Right kidney (tissue), 9 donors: ENCODE results near the gene MROH9.
"Not testable (repeated sequence)": the region's sequence is repeated elsewhere in the genome, so short reads cannot be mapped to it uniquely, and the experiment has no call there.

Experiments used
- DNase-seq: peaks from one replicate; pipeline ENCODE4 v3.0.0-alpha.2; 2016
- long read RNA-seq, 8 donors: transcript quantifications; one replicate each; lab custom pipeline, GENCODE V29; 2026

MROH9 gene, protein sequence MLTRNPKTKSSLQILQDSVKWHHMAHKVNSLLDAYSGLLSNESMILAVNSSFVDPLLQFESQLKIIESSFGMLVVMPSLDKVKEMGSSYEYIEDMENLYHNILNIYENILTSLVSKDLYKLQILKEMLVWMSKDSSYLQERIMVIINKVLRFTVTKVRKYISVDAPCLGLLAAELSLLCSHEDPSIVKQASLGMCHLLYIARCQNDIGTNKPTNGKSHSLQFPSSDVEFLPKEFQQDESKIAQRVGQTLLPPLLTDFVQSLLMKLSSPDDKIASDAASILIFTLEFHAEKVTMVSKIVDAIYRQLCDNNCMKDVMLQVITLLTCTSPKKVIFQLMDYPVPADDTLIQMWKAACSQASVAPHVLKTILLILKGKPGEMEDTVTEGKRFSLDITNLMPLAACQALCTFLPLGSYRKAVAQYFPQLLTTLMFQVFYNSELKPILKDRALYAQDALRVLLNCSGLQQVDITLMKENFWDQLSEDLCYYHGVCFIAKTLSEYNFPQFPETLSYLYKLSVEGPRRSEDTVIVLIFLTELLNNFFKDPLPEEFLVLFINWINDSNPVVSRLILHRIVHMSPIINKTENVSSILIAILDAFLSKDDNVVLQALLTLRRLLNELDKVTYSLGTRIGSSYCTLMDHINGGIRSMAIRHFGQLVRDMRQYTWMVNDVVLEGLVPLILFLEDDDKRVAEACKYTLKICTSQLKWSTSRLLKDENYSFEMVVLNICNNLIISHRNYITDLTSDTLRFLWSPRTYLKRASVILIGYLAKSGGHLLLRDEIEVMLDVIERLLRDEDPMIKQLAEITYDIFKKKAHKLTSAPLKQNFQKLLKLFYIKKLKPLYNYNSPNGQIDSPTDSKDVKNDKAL
- long read RNA-seq, donor 1, result 0 reads
- long read RNA-seq, donor 2, result 0 reads
- long read RNA-seq, donor 3, result 0 reads
- long read RNA-seq, donor 4, result 0 reads
- long read RNA-seq, donor 5, result 0 reads
- long read RNA-seq, donor 6, result 0 reads
- long read RNA-seq, donor 7, result 0 reads
- long read RNA-seq, donor 8, result 0 reads

- no peak for DNase-seq
These were observed at the start of gene MROH9 for GRCh38 chr1:170935231-170935630. Gene MROH9, plus strand, starts transcription at chr1:170935534. Its CDS starts 10,023 bp downstream, at chr1:170945557.

DNA sequence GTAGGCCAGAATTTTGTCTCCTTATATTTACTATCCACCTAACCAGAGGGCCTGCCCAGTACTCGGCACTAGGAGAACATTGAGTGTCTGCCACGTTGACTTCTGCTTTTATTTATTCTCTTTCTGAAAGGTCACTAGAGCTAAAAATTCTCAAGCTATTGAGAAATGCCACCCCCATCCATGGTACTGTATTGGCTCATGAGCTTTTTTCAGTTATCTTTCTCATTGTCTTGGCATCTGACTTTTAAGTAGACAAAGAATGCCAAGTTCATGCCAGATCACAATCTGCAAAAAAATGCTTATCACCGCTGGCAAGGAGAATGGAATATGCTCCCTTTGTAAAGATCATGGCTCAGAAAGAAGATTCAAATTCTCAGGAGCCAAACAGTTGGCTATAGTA lies 49.8 kb upstream of the MROH9 start:
- DNase-seq, result no peak

- DNase-seq, result no peak
These were observed 48.9 kb upstream of the MROH9 start for GRCh38 chr1:170886460-170886859.

DNA sequence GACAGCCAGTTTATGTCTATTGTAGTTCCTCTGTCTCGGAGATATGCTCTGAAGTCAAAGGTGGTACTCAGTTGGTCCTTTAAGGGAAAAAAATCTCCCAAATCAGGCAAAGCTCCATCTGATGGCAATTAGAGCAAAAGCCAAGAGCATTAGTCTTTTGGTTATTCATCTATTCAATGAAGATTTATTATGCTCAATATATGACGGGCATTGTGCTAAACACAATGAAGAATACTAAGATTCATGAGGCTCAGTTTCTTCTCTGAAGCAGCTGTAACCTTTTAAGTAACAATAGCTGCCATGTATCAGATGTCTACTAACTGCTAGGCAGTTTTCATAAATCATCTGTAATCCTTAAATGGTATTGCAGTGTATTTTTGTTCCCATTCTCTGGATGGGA lies 47.6 kb upstream of the MROH9 start:
- DNase-seq, result no peak

GRCh38 chr1:170891872-170892271 lies 43.5 kb upstream of the MROH9 start:
- DNase-seq, result no peak

DNA sequence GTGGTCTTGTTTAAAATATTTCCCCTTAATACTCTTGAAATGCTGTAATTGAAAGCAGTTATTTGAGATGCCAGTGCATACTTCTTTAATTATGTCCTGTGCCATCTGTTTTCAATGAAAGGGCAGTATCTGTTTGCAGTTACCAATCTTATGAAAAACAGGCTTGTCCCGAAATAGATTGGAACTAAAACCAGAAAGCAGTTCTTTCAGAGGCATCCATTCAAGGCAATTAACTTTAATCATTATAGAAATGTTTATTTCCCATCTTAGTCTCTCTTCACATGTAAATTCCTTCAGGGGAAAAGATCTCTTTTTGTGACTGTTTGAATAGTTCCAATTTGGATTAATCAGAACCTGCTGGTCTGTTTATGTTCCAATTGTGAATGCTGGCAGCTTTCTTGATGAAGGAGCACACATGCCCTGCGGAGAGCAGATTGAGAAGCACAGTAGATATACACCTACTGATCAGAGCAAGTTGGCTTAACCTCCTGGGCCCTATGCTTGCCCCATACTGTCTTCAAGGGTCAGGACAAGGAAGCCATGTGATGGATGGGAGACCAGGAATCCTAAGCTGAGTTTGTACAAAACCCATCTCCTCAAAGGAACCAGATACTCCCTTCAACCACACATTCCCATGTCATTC lies 41.6 kb upstream of the MROH9 start:
- no peak for DNase-seq

- no peak for DNase-seq
These were observed 31.4 kb upstream of the MROH9 start for GRCh38 chr1:170903961-170904360.

GRCh38 chr1:170908942-170909341 lies 26.4 kb upstream of the MROH9 start:
- DNase-seq, result no peak

DNA sequence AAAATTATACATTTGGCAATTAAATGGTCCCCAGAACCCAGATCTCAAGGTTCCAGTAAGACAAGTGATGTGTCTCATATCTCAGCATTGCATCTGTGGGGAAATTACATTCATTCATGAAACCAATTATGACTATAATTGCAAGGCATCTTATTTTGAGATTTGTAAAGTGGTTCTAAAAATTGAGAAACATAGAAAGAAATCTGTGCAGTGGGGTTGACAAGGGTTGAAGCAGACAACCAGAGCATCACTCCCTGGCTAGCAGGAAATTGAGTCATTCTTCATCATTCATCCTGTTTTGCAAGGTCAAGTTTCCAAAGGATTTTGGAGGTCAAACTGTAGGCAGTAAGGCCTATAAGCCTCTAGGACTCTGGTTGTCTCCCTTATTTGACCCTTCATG lies 25.1 kb upstream of the MROH9 start:
- DNase-seq, result no peak

- no peak for DNase-seq
These were observed 18.0 kb upstream of the MROH9 start for GRCh38 chr1:170917373-170917772.

- not testable (repeated sequence) for DNase-seq
These were observed 10.7 kb upstream of the MROH9 start for GRCh38 chr1:170924656-170925055.

DNA sequence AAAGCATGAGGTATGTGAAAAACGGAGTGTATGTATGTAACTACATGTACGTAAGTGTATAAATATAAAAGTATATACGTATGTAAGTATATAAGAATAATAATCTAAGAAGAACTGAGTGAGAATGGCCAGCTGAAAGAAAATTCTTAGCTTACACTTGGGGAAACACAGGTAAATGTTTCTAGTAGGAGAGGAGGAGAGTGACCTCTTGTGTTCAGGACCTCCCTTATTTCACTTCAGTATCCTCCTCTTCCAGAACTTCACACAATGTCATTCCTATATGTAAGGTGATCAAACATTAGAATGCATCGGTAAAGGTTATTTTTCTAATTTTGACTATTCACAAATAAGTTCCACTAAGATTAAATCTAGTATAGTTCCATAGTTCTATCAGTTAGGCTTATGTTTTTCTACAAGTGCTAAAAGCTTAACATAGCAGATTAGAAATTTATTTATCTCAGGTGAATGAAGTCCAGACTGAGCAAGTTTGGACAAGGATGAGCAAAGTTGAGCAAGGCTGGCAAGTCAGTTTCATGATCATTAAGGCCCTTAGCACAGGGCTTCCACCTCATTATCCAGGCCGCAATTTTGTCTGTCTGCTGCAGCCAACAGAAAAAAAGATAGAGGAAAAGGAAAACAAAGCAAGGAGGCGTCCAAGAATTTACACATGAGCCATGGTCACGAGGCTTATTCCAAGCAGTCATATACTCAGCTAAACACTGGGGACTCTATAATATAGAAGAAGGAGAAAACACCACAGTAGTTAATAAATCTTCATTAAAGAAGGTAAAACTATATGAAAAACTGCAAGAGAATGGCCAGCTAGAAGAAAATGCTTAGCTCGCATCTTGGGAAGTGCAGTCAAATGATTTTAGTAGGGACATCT lies 7.1 kb upstream of the MROH9 start:
- no peak for DNase-seq

- no peak for DNase-seq
These were observed 5.9 kb upstream of the MROH9 start for GRCh38 chr1:170929412-170929834.

- DNase-seq, result peak; percentile 41
These were observed 5.3 kb upstream of the MROH9 start for GRCh38 chr1:170929835-170930554.

- no peak for DNase-seq
These were observed 3.7 kb upstream of the MROH9 start for GRCh38 chr1:170931650-170932049.

- DNase-seq, result no peak
These were observed 3.1 kb upstream of the MROH9 start for GRCh38 chr1:170932236-170932635.

- no peak for DNase-seq
These were observed 2.9 kb downstream of the MROH9 start for GRCh38 chr1:170938281-170938680.

GRCh38 chr1:170939476-170939875 lies 4.1 kb downstream of the MROH9 start:
- DNase-seq, result no peak

DNA sequence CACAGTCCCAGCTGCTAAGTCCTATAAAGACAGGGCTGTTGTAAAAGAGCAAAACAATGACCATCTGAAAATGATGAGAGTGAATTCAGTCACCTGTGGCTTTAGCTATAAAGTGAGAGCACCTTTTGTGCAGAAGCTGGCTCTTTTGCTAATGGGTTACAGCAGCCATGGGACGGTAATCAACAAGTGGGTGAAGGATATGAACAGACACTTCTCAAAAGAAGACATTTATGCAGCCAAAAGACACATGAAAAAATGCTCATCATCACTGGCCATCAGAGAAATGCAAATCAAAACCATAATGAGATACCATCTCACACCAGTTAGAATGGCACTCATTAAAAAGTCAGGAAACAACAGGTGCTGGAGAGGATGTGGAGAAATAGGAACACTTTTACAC lies 16.4 kb downstream of the MROH9 start:
- DNase-seq, result not testable (repeated sequence)

DNA sequence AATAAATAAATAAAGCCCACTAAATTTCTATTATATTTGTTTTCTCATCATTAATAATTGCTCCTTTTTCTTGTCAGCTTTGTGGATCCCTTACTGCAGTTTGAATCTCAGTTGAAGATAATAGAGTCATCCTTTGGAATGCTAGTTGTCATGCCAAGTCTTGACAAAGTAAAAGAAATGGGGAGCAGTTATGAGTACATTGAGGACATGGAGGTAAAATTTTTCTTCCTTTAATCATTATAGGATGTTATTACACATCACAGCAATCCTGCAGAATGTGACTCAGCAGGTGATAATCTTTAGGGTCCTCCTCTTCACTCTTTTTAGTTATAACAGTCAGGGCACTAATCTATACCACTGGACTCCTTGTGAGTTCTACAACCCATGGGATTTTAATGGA lies 24.1 kb downstream of the MROH9 start:
- DNase-seq, result no peak

DNA sequence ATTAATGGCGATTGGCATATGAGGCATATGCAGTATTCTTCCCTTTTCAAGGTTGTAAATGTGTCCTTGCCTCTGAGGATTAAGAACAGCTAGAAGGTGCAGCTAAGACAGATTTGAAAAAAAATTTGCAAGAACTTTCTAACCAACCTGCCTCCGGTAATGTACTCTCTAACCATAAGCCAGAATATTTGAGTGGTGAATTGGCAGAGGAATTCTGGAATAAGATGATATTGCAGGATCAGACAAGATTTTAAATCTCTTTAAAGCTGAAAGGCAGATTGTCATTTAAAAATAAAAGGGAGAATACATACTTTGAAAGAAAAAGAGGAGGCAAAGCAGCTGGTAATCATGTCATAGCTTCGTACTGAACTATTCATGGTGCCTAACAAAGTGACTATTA lies 29.2 kb downstream of the MROH9 start:
- DNase-seq, result no peak
